Hepatocyte (in vitro differentiated cells): ENCODE measurements around the gene KCNN3.

Experiments
- CTCF ChIP-seq: fragments of 200-600 bp; sonication (generic); IDR thresholded peaks from 2 replicates; pipeline ENCODE4 v1.5.1; 2016; ENCODE audit warnings: antibody characterized with exemption, mild to moderate bottlenecking; ENCODE audit not compliant: poor library complexity
- EZH2 ChIP-seq: fragments of 200-600 bp; sonication (generic); IDR thresholded peaks from 2 replicates; pipeline ENCODE4 v1.6.1; 2016; ENCODE audit warnings: antibody characterized with exemption, mild to moderate bottlenecking, borderline replicate concordance
- EZH2phosphoT487 ChIP-seq: fragments of 200-600 bp; sonication (generic); IDR thresholded peaks from one replicate; pipeline ENCODE4 v1.6.1; 2018; ENCODE audit warnings: antibody characterized with exemption, mild to moderate bottlenecking, low read depth, moderate library complexity; ENCODE audit not compliant: unreplicated experiment, severe bottlenecking

DNA sequence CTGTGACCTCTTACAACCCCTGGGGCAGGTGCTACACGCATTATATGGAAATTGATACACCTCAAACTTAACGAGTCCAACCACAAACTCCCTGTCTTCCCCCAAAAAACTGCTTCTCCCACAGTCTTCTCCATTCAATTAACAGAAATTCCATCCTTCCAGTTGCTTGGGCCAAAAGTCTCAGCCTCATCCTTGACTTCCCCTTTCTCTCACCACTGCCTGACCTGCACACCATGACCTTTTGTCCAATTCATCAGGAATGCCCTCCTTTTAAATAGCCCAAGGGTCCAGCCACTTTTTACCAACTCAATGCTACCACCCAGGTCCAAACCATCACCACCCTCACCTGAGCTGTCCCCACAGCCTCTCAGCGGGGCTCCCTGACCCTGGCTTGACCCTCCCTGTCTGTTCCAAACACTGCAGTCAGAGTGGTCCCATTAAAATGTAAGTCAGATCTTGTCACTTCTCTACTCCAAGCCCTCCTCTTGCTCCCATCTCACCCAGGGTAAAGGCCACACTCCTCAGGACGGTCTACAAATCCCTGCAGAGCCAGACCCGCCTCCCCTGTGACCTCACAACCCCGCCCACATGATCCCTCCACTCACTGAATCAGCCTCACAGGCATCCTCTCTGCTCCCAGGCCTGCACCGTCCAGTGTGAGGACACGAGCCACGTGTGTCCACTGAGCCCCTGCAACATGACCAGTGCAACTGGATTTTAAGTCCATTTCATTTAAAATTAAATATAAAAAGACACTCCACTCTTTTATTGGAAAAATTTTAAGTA, 18.5 kb downstream of the KCNN3 start:
- TF ChIP-seq CTCF (no peak), EZH2 (no peak), EZH2phosphoT487 (no peak)
